Frontal cortex (tissue), 4 donors: ENCODE results near the gene KDELR3. TPM values are rescaled to one million over a fixed set of nuclear protein-coding genes. Genes with fewer than 3 reads are reported as not detected.
"Not testable (repeated sequence)": the region's sequence is repeated elsewhere in the genome, so short reads cannot be mapped to it uniquely, and the experiment has no call there.

Experiments
- DNase-seq, 2 donors: peaks; one replicate each; pipeline ENCODE4 v3.0.0; 2012; ENCODE audit warnings: low spot score in 2 of 2
- FAIRE-seq: peaks from 2 replicates; lab custom pipeline; 2012; peaks lifted over from hg19 to GRCh38; lab: Jason Lieb, UNC
- total RNA-seq: library from RNA; depleted of rRNA; stranded (reverse); fragments of >200 nt; gene quantifications from one replicate; pipeline ENCODE4 v1.2.3, GENCODE V29; 2014
- donor health status: control.
- donor health status: control.
- donor health status: control.

Gene KDELR3
- total RNA-seq, 1 donor from 2014 or later: 1.2 TPM

GRCh38 chr22:38455076-38455529 lies 12.8 kb upstream of the KDELR3 start, which contains the start of gene KCNJ4:
KCNJ4 (minus strand) TSS chr22:38455199; CDS start chr22:38428132, 27,067 bp downstream.
- DNase-seq: no peak
- FAIRE-seq: no peak

GRCh38 chr22:38455530-38456271 lies 12.2 kb upstream of the KDELR3 start:
- DNase-seq (peak in 1 of 2 donors; percentile 72), FAIRE-seq (no peak)

GRCh38 chr22:38456272-38456835 lies 11.5 kb upstream of the KDELR3 start:
- no peak for FAIRE-seq
- no peak for DNase-seq

- FAIRE-seq (no peak), DNase-seq (no peak)
These were observed 10.8 kb upstream of the KDELR3 start for GRCh38 chr22:38456841-38457699.

GRCh38 chr22:38460426-38460840 lies 7.5 kb upstream of the KDELR3 start:
- FAIRE-seq (no peak), DNase-seq (no peak)

GRCh38 chr22:38461057-38461413 lies 6.9 kb upstream of the KDELR3 start:
- FAIRE-seq: no peak
- no peak for DNase-seq

- DNase-seq (peak; percentile 75 to 83), FAIRE-seq (no peak)
These were observed 6.3 kb upstream of the KDELR3 start for GRCh38 chr22:38461414-38462081.

GRCh38 chr22:38462960-38463784 lies 4.7 kb upstream of the KDELR3 start:
- FAIRE-seq (no peak), DNase-seq (no peak)

- DNase-seq (no peak), FAIRE-seq (no peak)
These were observed 2.8 kb upstream of the KDELR3 start for GRCh38 chr22:38464992-38465672.

- no peak for FAIRE-seq
- DNase-seq: no peak
These were observed 2.0 kb upstream of the KDELR3 start for GRCh38 chr22:38465673-38466490.

GRCh38 chr22:38467438-38467903 lies 425 bp upstream of the KDELR3 start:
- no peak for DNase-seq

GRCh38 chr22:38468443-38469305 lies 778 bp downstream of the KDELR3 start:
- FAIRE-seq: no peak
- no peak for DNase-seq

More at GRCh38 chr22:38467438-38467903, 425 bp upstream of the KDELR3 start:
- FAIRE-seq: no peak

- no peak for DNase-seq
- FAIRE-seq: no peak
These were observed 1.4 kb downstream of the KDELR3 start for GRCh38 chr22:38469306-38469781.

GRCh38 chr22:38470179-38470578 lies 2.3 kb downstream of the KDELR3 start:
- DNase-seq, FAIRE-seq: not testable (repeated sequence)

- DNase-seq: no peak
- no peak for FAIRE-seq
These were observed 3.3 kb downstream of the KDELR3 start for GRCh38 chr22:38471237-38471636.

- FAIRE-seq: no peak
- no peak for DNase-seq
These were observed 6.2 kb downstream of the KDELR3 start for GRCh38 chr22:38474003-38474607.
